Endothelial cell of umbilical vein (primary cell): ENCODE measurements around the gene SCN3B. TPM values are rescaled to one million over a fixed set of nuclear protein-coding genes. Genes with fewer than 3 reads are reported as not detected.

Source experiments
- BruUV-seq: library from RNA; stranded (reverse); fragments of 400-500 nt; replicated peaks from 2 replicates; lab custom pipeline; 2021; lab: Mats Ljungman, UMichigan
- CTCF ChIA-PET: fragments of 300-600, 350-600 bp; sonication (Branson Sonifier 250); formaldehyde crosslinking; loops from one replicate; lab custom pipeline; 2021; ENCODE audit warnings: antibody characterized with exemption, inconsistent platforms; lab: Charles Lee
- POLR2A ChIA-PET: fragments of 300-600, 350-600 bp; sonication (Branson Sonifier 250); formaldehyde crosslinking; loops from one replicate; lab custom pipeline; 2021; ENCODE audit warnings: antibody characterized with exemption, inconsistent platforms; lab: Charles Lee
- DNase-seq: peaks from one replicate; pipeline ENCODE4 v3.0.0-alpha.2; 2011; ENCODE audit warnings: low read depth, low spot score
- FAIRE-seq: peaks from 2 replicates; lab custom pipeline; 2011; peaks lifted over from hg19 to GRCh38; lab: Jason Lieb, UNC
- H2AFZ ChIP-seq: 2 replicates; pipeline ENCODE4 v1.6.0; 2012; ENCODE audit warnings: low read depth, low read length, control low read depth, inconsistent platforms
- H3K27ac ChIP-seq: 2 replicates; pipeline ENCODE4 v1.5.1; 2011; ENCODE audit warnings: low read depth, mild to moderate bottlenecking, control low read depth, low read length, moderate library complexity; ENCODE audit not compliant: insufficient read depth
- H3K27me3 ChIP-seq, 2 experiments: 2 replicates each; pipeline versions ENCODE4 v1.6.0 to v1.6.1; 2011; ENCODE audit warnings: low read length in 2 of 2, mixed read lengths in 1 of 2; ENCODE audit not compliant: control insufficient read depth in 2 of 2, insufficient read depth in 2 of 2
- H3K36me3 ChIP-seq, 2 experiments: 2 replicates in 1 of 2; 3 replicates in 1 of 2; pipeline ENCODE4 v1.5.1; 2011; ENCODE audit warnings: low read length in 2 of 2, mild to moderate bottlenecking in 1 of 2, moderate library complexity in 1 of 2; ENCODE audit not compliant: control insufficient read depth in 2 of 2, insufficient read depth in 2 of 2; ENCODE audit errors: extremely low read depth in 1 of 2
- H3K4me1 ChIP-seq: 3 replicates; pipeline ENCODE4 v1.5.1; 2011; ENCODE audit warnings: mild to moderate bottlenecking, low read length; ENCODE audit not compliant: control insufficient read depth, insufficient read depth; ENCODE audit errors: extremely low read depth
- H3K4me2 ChIP-seq: 2 replicates; pipeline ENCODE4 v1.6.1; 2011; ENCODE audit warnings: low read length, control low read depth, mixed read lengths; ENCODE audit not compliant: insufficient read depth
- H3K4me3 ChIP-seq, 3 experiments: fragments of 200-600 bp in 1 of 3; sonication (generic), shearing (Covaris generic) in 1 of 3; replicated peaks in 1 of 3; 2 replicates each; pipeline ENCODE4 v1.5.1; 2011 to 2016; ENCODE audit warnings: control low read depth in 3 of 3, low read length in 3 of 3, mild to moderate bottlenecking in 2 of 3, inconsistent platforms in 1 of 3, low read depth in 1 of 3, moderate library complexity in 1 of 3; ENCODE audit not compliant: insufficient read depth in 1 of 3
- H3K79me2 ChIP-seq: 2 replicates; pipeline ENCODE4 v1.6.0; 2012; ENCODE audit warnings: low read length, inconsistent platforms; ENCODE audit not compliant: control insufficient read depth, insufficient read depth
- H3K9ac ChIP-seq: replicated peaks from 2 replicates; pipeline ENCODE3; 2011; ENCODE audit warnings: low read length, control low read depth; ENCODE audit not compliant: insufficient read depth; ENCODE audit errors: extremely low read depth
- H3K9me1 ChIP-seq: replicated peaks from 3 replicates; pipeline ENCODE4 v1.6.0; 2011; ENCODE audit warnings: mild to moderate bottlenecking, low read length; ENCODE audit not compliant: control insufficient read depth, insufficient read depth; ENCODE audit errors: extremely low read depth
- H3K9me3 ChIP-seq: replicated peaks from 2 replicates; pipeline ENCODE4 v1.5.1; 2012; ENCODE audit warnings: low read length, inconsistent platforms; ENCODE audit not compliant: control insufficient read depth, insufficient read depth
- H4K20me1 ChIP-seq: replicated peaks from 2 replicates; pipeline ENCODE3; 2011; ENCODE audit warnings: mild to moderate bottlenecking, low read length; ENCODE audit not compliant: control insufficient read depth, insufficient read depth; ENCODE audit errors: extremely low read depth
- CTCF ChIP-seq, 2 donors: IDR thresholded peaks; 1 replicate in 1 of 2; 2 replicates in 1 of 2; pipeline ENCODE4 v1.5.1; 2011; ENCODE audit warnings: low read length in 2 of 2, mild to moderate bottlenecking in 2 of 2, moderate library complexity in 2 of 2, control low read depth in 1 of 2, inconsistent platforms in 1 of 2, low read depth in 1 of 2; ENCODE audit not compliant: insufficient read depth in 1 of 2; ENCODE audit errors: extremely low read depth in 1 of 2
- EZH2 ChIP-seq: IDR thresholded peaks from 2 replicates; pipeline ENCODE4 v1.6.1; 2012; ENCODE audit warnings: borderline replicate concordance, low read depth, mild to moderate bottlenecking, moderate library complexity, low read length, inconsistent platforms; ENCODE audit not compliant: severe bottlenecking
- FOS ChIP-seq: IDR thresholded peaks from 2 replicates; pipeline ENCODE4 v1.6.1; 2011; ENCODE audit warnings: mild to moderate bottlenecking, low read length, moderate library complexity, borderline replicate concordance; ENCODE audit not compliant: insufficient read depth
- GATA2 ChIP-seq: IDR thresholded peaks from 2 replicates; pipeline ENCODE4 v1.7.0; 2011; ENCODE audit warnings: low read depth, mild to moderate bottlenecking, moderate library complexity, mixed read lengths, low read length; ENCODE audit not compliant: insufficient read length, insufficient read depth
- JUN ChIP-seq: IDR thresholded peaks from 2 replicates; pipeline ENCODE4 v1.6.1; 2011; ENCODE audit warnings: borderline replicate concordance, low read depth; ENCODE audit not compliant: insufficient read length, insufficient read depth
- MAX ChIP-seq: IDR thresholded peaks from 2 replicates; pipeline ENCODE4 v1.6.1; 2011; ENCODE audit not compliant: insufficient read depth, insufficient read length
- MYC ChIP-seq: IDR thresholded peaks from one replicate; pipeline ENCODE4 v1.6.1; 2011; ENCODE audit warnings: mild to moderate bottlenecking, low read depth, low read length
- POLR2A ChIP-seq: IDR thresholded peaks from 2 replicates; pipeline ENCODE4 v1.6.1; 2012; ENCODE audit warnings: low read depth, mild to moderate bottlenecking, control low read depth, low read length
- POLR2AphosphoS5 ChIP-seq: IDR thresholded peaks from 2 replicates; pipeline ENCODE4 v1.6.1; 2012; ENCODE audit warnings: low read depth, mild to moderate bottlenecking, control low read depth, low read length, moderate library complexity; ENCODE audit not compliant: insufficient read depth
- dilution Hi-C: fragments of 300-500 bp; cut with MboI; formaldehyde crosslinking; loops from one replicate; pipeline ENCODE4 v1.15.0; 2019; ENCODE audit warnings: low sequenced_read_pairs; ENCODE audit not compliant: extremely low pct_ligation_motif_present
- intact Hi-C: fragments of 100-400 bp; cut with micrococcal nuclease; formaldehyde crosslinking; loops from one replicate; pipeline ENCODE4 v1.10.0; 2022
- polyA plus RNA-seq, 4 experiments: library from polyadenylated mRNA; depleted of rRNA in 3 of 4; stranded (reverse) in 3 of 4; unstranded in 1 of 4; fragments of >200 nt; gene quantifications; 2 replicates each; pipeline versions ENCODE4 v1.2.1 to v1.2.3, GENCODE V29; 2011 to 2012; ENCODE audit warnings: missing spikeins in 1 of 4
- total RNA-seq: library from RNA; stranded (reverse); gene quantifications from 2 replicates; pipeline ENCODE4 v1.2.3, GENCODE V29; 2021

The SCN3B gene
- total and polyA plus RNA-seq, 2 donors (not counting 3 experiments of a cell fraction or from before 2014, with no cell fraction given), result 0.72 to 1.4 TPM

GRCh38 chr11:123682696-123683410, 28.4 kb upstream of the SCN3B start:
- dilution Hi-C loops, result no loop called here

More at GRCh38 chr11:123682696-123683410, 28.4 kb upstream of the SCN3B start:
- Histone ChIP-seq H4K20me1 (no peaks in the 10 kb centered on the region), H3K4me1 (no peaks in the 10 kb centered on the region), H3K79me2 (no peaks in the 10 kb centered on the region), H3K4me2 (no peak overlapping the region), H3K27me3 (no peaks in the 10 kb centered on the region), H3K36me3 (no peaks in the 10 kb centered on the region), H3K4me3 (no peak overlapping the region), H3K9ac (no peak overlapping the region), H3K27ac (no peak overlapping the region), H2AFZ (no peak overlapping the region), H3K9me3 (no peaks in the 10 kb centered on the region), H3K9me1 (no peaks in the 10 kb centered on the region)
- DNase-seq, result no peak
- FAIRE-seq, result no peak
- TF ChIP-seq POLR2AphosphoS5 (no peak), GATA2 (no peak), EZH2 (no peak), MYC (no peak), JUN (no peak), FOS (no peak), POLR2A (no peak), MAX (no peak), CTCF (IDR thresholded peaks at IDR 0.05; ENCODE audit: extremely low read depth in 1 of 2, insufficient read depth in 1 of 2, low read depth in 1 of 2, low read length in 2 of 2) (no peak)
- ChIA-PET POLR2A (no interaction called here), CTCF (interaction anchor here (1.6 kb wide), 1 partner anchor 12 kb away, joined by 4 read pairs; no protein-coding TSS in a partner anchor)
- no TSS peak for BruUV-seq
- intact Hi-C loops, result no loop called here
